T-helper 2 cell (primary cell): ENCODE measurements around the gene PWWP2B.

Experiments
- DNase-seq, 5 experiments: peaks; one replicate each; pipeline versions ENCODE4 v3.0.0 to v3.0.0-alpha.2; 2012 to 2022

Gene PWWP2B

GRCh38 chr10:132420469-132420980, 23.5 kb downstream of the PWWP2B start:
- no peak for DNase-seq

DNA sequence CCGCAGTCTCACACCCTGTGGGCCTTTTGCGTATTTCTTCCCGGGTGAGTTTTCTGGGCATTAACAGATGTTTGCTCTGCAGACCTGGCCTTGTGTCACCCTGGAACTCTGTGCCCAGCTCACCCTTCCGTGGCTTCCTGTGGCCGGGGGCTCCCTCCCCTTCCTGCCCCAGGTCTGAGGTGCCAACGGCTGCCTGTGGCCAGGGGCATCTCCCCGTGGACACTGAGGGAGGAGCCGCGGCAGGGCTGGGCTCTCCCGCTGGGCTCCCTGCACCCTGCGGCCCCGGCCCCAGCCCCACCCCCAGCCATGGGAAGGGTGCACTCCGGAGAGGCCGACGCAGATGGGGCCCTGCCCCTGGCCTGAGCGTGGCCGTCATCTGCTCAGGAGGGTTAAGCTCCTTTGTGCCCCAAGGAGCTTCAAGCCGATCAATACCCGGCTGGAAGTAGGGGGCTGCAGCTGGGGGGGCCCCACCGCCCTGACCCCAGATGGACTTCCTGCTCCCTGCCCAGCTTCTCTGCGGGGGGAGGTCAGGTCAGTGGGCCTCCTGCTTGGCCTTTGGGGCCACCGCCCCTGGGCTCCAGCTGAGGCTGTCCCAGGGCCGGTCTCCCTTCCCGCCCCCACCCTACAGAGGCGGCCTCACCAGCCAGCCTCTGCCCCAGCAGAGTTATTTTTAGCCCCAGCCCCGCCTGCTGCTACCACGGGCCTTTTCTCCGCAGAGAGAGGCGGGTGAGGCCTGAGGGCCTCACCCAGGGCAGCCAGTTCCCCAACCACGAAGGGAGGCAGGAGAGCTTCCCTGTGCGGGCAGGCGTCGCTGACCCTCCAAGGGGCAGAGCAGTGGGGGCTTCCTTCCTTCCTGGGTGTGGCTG, 24.2 kb downstream of the PWWP2B start:
- DNase-seq: no peak

- no peak for DNase-seq
Observed at GRCh38 chr10:132421847-132422751, 25.1 kb downstream of the PWWP2B start.

DNA sequence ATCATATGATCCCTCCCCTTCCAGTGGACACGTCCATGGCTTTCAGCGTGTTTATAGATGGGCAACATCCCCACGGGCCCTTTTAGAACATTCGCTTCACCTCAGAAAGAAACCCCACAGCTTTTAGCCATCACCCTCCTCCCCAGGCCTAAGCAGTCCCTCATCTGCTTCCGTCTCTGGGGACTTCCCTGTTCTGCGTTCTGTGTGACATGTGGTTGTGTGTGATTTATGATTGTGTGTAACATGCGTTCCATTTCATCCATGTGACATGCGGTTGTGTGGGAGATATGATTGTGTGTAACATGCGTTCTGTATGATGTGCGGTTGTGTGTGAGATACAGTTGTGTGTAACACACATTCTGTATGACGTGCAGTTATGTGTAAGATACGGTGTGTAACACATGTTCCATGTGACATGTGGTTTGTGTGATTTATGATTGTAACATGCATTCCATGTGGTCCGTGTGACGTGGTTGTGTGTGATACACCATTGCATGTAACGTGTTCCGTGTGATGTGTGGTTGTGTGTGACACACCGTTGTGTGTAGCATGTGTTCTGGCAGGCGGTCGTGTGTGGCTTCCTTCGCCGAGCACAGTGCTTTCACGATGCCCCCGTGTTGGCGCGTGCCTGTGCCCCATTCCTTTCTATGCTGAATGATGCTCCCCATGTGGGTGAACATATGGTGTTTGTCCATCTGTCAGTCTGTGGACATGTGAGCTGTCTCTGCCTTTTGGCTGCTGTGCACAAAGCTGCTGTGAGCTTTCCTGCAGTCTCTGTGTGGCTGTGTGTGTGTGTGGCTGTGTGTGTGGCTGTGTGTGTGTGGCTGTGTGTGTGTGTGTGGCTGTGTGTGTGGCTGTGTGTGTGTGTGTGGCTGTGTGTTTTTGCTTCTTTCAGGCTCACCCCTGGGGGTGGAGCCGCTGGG, 26.2 kb downstream of the PWWP2B start:
- DNase-seq: no peak

- no peak for DNase-seq
Observed at GRCh38 chr10:132423966-132424861, 27.2 kb downstream of the PWWP2B start.

- no peak for DNase-seq
Observed at GRCh38 chr10:132425029-132425756, 28.2 kb downstream of the PWWP2B start.

GRCh38 chr10:132425757-132426155, 28.8 kb downstream of the PWWP2B start:
- DNase-seq: no peak

DNA sequence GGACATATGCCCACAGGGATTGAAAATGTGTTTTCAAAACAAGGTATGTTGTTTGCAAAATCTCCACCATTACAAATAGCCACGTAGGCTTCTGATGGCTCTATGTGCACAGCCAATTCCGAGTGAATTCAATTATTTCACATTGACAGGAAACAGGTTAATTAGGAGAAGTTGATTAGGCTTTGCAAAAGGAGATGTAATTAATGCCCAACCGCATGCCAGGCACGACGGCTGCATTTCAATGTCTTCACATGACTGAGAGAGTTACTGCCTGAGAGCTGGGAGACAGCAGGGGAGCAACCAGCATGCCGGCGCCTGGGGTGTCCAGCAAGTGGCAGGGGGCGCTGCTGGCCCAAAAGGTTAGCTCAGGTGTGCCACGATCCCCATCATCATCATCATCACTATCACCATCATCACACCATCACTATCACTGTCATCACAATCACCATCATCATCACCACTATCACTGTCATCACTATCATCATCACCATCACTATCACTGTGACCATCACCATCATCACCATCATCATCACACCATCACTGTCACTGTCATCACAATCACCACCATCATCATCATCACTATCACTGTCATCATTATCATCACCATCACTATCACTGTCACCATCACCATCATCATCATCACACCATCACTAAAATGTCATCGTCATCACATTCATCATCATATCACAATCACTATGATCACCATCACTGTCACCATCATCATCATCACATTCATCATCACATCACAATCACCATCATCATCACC, 30.2 kb downstream of the PWWP2B start:
- DNase-seq: peak in 1 of 5 experiments; percentile 18

GRCh38 chr10:132427939-132428367, 31.0 kb downstream of the PWWP2B start:
- DNase-seq: peak in 1 of 5 experiments; percentile 30

DNA sequence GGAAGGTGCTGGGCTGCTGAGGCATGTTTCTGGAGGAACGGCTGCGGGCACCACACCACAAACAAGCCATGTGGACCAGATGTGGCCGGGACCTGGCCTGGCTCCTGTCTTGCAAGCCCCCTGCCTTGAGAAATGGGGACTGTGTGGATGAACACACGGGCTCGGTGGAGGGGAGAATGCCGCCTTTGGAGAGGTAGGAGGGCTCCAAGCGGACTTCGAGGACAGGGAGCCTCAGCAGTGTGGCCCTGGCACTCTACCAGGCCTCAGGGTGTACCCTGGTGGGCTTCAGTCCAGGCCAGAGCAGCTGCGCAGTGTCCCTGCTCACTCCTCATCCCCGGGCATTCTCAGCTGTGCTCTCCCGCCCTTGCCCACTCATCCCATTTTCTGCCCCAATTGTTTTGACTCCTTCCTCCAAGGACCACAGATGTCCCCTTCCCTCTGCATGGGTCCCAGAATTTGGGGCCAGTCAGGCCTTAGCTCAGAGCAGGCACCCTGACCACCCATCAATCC, 31.5 kb downstream of the PWWP2B start:
- no peak for DNase-seq

DNA sequence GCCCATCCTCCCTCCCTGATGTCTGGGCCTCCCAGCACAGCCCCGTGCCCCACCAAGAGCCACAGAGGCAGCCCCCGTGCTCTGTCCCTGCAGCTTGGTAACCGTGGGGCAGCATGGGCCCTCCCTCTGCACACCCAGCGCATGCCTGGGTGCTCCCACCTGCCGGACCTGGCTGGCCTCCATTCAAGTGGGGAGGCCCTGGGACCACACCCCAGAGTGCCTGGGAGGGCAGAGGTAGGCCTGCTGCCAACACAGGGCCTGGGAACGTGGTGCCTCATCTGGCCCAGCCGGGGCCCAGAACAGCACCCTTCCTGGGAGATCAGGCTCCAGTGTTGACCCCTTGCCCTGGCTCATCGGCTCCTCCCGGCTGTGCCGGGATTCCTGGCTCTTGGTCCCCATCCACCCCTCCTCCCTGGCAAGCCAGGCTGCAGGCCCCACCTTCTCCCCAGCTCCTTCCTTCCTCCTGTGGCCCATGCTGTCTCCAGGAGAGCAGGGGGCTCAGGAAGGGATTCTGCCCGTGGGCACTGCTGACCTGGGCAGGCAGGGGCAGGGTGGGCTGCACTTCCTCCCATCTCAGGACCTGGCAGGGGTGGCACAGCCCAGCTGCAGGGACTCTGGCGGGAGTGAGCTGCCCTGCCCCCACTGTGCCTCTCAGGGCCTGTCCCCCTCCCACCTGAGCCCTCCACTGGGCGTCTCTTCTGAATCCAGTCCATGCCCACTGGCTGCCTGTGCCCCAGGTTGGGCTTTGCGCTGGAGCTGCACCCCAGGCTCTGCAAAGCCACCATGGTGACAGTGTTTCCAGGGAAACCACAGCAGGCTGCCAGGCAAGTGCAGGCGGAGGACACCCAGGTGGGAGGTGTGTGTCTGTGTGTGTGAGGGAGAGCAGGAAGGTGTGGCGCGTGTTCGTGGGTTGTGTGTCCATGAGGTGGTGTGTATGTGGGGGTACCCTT, 32.6 kb downstream of the PWWP2B start:
- DNase-seq: no peak

DNA sequence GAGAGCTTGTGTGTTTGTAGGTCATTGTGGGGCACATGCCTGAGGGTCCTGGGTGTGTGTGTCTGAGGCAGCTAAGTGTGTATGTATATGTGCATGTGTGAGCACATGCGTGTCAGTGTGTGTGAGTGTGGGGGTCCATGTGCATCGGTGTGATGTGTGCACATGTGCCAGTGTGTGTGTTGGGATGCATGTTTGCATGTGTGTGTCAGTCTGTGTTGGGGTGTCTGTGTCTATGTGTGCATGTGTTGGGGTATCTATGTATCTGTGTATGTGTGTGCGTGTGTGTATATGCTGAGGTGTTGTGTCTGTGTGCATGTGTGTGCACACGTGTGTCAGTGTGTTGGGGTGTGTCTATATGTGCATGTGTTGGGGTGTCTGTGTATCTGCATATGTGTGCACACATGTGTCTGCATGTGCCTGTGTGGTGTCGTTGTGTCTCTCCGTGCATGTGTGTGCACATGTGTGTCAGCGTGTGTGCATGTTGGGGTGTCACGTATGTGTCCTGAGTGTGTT, 33.3 kb downstream of the PWWP2B start:
- no peak for DNase-seq

DNA sequence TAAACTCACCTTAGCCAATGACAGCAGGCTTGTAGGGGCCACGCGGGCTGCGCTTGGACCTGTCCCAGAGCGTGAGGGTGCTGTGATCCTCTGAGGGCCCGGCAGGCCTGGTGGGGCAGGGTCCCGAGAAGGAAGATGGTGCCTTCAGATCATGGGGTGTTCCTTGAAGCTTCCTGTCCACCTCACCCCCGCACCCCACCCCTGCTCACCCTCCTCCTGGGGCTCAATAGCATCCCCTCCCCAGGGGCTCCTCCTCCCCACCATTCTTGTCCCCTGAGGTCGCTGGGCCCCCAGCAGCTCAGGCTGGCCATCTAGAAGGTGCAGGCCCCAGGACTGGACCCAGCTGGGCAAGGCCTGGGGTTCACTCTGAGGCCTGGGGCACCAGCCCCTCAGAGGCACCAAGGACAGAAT, 33.9 kb downstream of the PWWP2B start:
- DNase-seq: no peak

- no peak for DNase-seq
Observed at GRCh38 chr10:132431537-132432175, 34.7 kb downstream of the PWWP2B start.

DNA sequence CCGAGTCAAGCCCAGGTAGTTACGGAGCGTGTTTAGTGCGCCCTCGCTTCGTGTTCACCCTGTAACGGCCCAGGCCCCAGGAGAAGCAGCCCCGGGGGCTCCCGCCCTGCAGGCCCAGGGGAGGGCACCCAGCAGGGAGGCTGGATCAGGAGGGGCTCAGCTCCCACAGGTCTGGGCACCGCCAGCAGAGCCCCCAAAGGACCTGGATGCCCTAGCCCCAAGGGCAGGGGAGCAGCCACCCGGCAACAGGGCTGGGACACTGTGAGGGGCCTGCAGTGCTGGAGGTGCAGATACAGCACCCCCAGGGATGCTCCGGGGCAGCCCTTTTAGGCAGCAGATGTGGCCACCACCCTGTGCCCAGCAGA, 35.2 kb downstream of the PWWP2B start:
- no peak for DNase-seq

DNA sequence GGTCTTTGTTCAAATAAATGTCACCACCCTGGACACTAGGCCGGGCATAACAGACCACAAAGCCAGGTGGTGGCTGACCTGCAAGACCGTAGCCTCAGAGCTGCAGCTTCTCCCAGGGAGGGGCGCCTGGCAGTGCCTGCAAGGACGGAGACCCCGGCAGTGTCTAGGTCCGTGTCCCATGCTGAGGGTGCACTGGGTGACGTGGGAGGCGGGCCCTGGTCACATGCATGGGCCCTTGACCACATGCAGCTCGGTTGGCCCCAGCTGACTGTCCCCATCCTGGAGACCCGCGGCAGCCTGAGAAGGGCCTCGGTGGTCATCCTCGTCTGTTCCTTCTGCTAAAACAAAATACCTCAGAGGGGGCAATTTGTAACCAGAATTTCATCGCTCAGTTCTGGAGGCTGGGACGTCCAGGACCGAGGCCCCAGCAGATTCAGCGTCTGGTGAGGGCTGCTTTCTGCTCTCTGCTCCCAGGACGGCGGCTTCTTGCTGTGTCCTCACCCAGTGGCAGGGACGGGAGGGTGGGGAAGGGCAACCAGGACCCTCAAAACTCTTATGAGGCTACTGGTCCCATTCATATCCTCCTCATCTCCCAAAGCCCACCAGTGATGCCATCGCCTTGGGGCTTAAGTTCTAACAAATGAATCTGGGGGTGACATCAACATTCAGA, 36.8 kb downstream of the PWWP2B start:
- DNase-seq: no peak
